Activated naive CD8-positive, alpha-beta T cell treated with anti-CD3 and anti-CD28 coated beads for 36 hours (primary cell): ENCODE measurements around the gene CKS2. TPM values are rescaled to one million over a fixed set of nuclear protein-coding genes. Genes with fewer than 3 reads are reported as not detected.
A peak's percentile ranks its signal among the peaks of the same experiment; 100 is the strongest.
"Not testable (repeated sequence)": the region's sequence is repeated elsewhere in the genome, so short reads cannot be mapped to it uniquely, and the experiment has no call there.

Experiments
- DNase-seq: peaks from one replicate; pipeline ENCODE4 v3.0.0; 2021
- H3K27ac Mint-ChIP-seq: one replicate; pipeline ENCODE4 v1.8.0; 2022; ENCODE audit warnings: mild to moderate bottlenecking, moderate library complexity, mixed read lengths
- H3K27me3 Mint-ChIP-seq: one replicate; pipeline ENCODE4 v1.8.0; 2022; ENCODE audit warnings: mild to moderate bottlenecking, mixed read lengths
- H3K36me3 Mint-ChIP-seq: one replicate; pipeline ENCODE4 v1.8.0; 2021; ENCODE audit warnings: mild to moderate bottlenecking, mixed read lengths
- H3K4me1 Mint-ChIP-seq: one replicate; pipeline ENCODE4 v1.8.0; 2021; ENCODE audit warnings: mixed read lengths
- H3K4me3 Mint-ChIP-seq: one replicate; pipeline ENCODE4 v1.8.0; 2022; ENCODE audit warnings: mild to moderate bottlenecking, moderate library complexity, mixed read lengths
- H3K9me3 Mint-ChIP-seq: one replicate; pipeline ENCODE4 v1.8.0; 2022; ENCODE audit warnings: mixed read lengths
- total RNA-seq, 2 experiments: library from RNA; stranded (reverse); gene quantifications; one replicate each; pipeline ENCODE4 v1.2.3, GENCODE V29; 2021

Gene CKS2
- total RNA-seq, 2 experiments from 2014 or later, result 333 to 343 TPM

GRCh38 chr9:89301996-89302395 is 9.0 kb upstream of the CKS2 start:
- not testable (repeated sequence) for H3K27ac Mint-ChIP-seq, H3K4me3 Mint-ChIP-seq, H3K36me3 Mint-ChIP-seq, DNase-seq, H3K4me1 Mint-ChIP-seq, H3K27me3 Mint-ChIP-seq, H3K9me3 Mint-ChIP-seq

- Mint-ChIP-seq H3K27me3 (no peaks in the 10 kb centered on the region), H3K27ac (no peak overlapping the region), H3K4me1 (peaks cover 1% of the 10 kb centered on the region), H3K36me3 (peaks cover 10% of the 10 kb centered on the region), H3K9me3 (no peaks in the 10 kb centered on the region), H3K4me3 (no peak overlapping the region)
- DNase-seq, result no peak
Measured at GRCh38 chr9:89304020-89304833, 6.8 kb upstream of the CKS2 start.

GRCh38 chr9:89304834-89305188 is 6.2 kb upstream of the CKS2 start:
- Mint-ChIP-seq H3K9me3 (no peaks in the 10 kb centered on the region), H3K4me1 (peaks cover 4% of the 10 kb centered on the region), H3K4me3 (no peak overlapping the region), H3K36me3 (peaks cover 16% of the 10 kb centered on the region), H3K27ac (no peak overlapping the region), H3K27me3 (no peaks in the 10 kb centered on the region)
- no peak for DNase-seq

GRCh38 chr9:89305868-89306267 is 5.1 kb upstream of the CKS2 start:
- peaks cover 3% of the 10 kb centered on the region for H3K27me3 Mint-ChIP-seq
- no peaks in the 10 kb centered on the region for H3K9me3 Mint-ChIP-seq
- no peak overlapping the region for H3K27ac Mint-ChIP-seq

GRCh38 chr9:89309166-89309565 is 1.8 kb upstream of the CKS2 start:
- peaks cover 6% of the 10 kb centered on the region for H3K27me3 Mint-ChIP-seq
- H3K4me3 Mint-ChIP-seq, result peak overlapping the region; percentile 91
- DNase-seq, result no peak
- peaks cover 14% of the 10 kb centered on the region for H3K4me1 Mint-ChIP-seq
- H3K27ac Mint-ChIP-seq, result peak overlapping the region; percentile 98
- no peaks in the 10 kb centered on the region for H3K9me3 Mint-ChIP-seq
- peaks cover 51% of the 10 kb centered on the region for H3K36me3 Mint-ChIP-seq

More at GRCh38 chr9:89305868-89306267, 5.1 kb upstream of the CKS2 start:
- Mint-ChIP-seq H3K4me1 (peaks cover 7% of the 10 kb centered on the region), H3K4me3 (no peak overlapping the region), H3K36me3 (peaks cover 24% of the 10 kb centered on the region)
- no peak for DNase-seq

GRCh38 chr9:89309608-89310474 is 1.2 kb upstream of the CKS2 start:
- H3K27ac Mint-ChIP-seq, result peak overlapping the region; percentile 98
- H3K4me1 Mint-ChIP-seq, result peaks cover 20% of the 10 kb centered on the region
- DNase-seq, result no peak
- peaks cover 57% of the 10 kb centered on the region for H3K36me3 Mint-ChIP-seq
- no peaks in the 10 kb centered on the region for H3K9me3 Mint-ChIP-seq
- H3K27me3 Mint-ChIP-seq, result peaks cover 6% of the 10 kb centered on the region
- H3K4me3 Mint-ChIP-seq, result peak overlapping the region; percentile 91

- Mint-ChIP-seq H3K4me1 (peaks cover 35% of the 10 kb centered on the region), H3K9me3 (no peaks in the 10 kb centered on the region), H3K27ac (peak overlapping the region; percentile 98), H3K36me3 (peaks cover 68% of the 10 kb centered on the region), H3K27me3 (peaks cover 6% of the 10 kb centered on the region), H3K4me3 (peak overlapping the region; percentile 91)
- no peak for DNase-seq
Measured at GRCh38 chr9:89311346-89312221, 589 bp downstream of the CKS2 start.

GRCh38 chr9:89312222-89312571 is 1.2 kb downstream of the CKS2 start:
- peaks cover 70% of the 10 kb centered on the region for H3K36me3 Mint-ChIP-seq
- peaks cover 6% of the 10 kb centered on the region for H3K27me3 Mint-ChIP-seq
- peak overlapping the region; percentile 77 for H3K27ac Mint-ChIP-seq
- DNase-seq, result no peak
- H3K4me3 Mint-ChIP-seq, result peak overlapping the region; percentile 91
- peaks cover 39% of the 10 kb centered on the region for H3K4me1 Mint-ChIP-seq
- no peaks in the 10 kb centered on the region for H3K9me3 Mint-ChIP-seq

GRCh38 chr9:89313842-89314241 is 2.8 kb downstream of the CKS2 start:
- Mint-ChIP-seq H3K9me3 (no peaks in the 10 kb centered on the region), H3K36me3 (peaks cover 78% of the 10 kb centered on the region), H3K27me3 (peaks cover 6% of the 10 kb centered on the region), H3K4me3 (peak overlapping the region; percentile 91), H3K27ac (no peak overlapping the region), H3K4me1 (peaks cover 50% of the 10 kb centered on the region)
- no peak for DNase-seq

GRCh38 chr9:89314955-89315354 is 4.0 kb downstream of the CKS2 start:
- peak overlapping the region; percentile 91 for H3K4me3 Mint-ChIP-seq
- no peaks in the 10 kb centered on the region for H3K9me3 Mint-ChIP-seq
- peaks cover 6% of the 10 kb centered on the region for H3K27me3 Mint-ChIP-seq

GRCh38 chr9:89315482-89315881 is 4.5 kb downstream of the CKS2 start:
- peak overlapping the region; percentile 91 for H3K4me3 Mint-ChIP-seq
- no peaks in the 10 kb centered on the region for H3K9me3 Mint-ChIP-seq
- no peak for DNase-seq
- no peak overlapping the region for H3K27ac Mint-ChIP-seq
- H3K36me3 Mint-ChIP-seq, result peaks cover 78% of the 10 kb centered on the region
- H3K27me3 Mint-ChIP-seq, result peaks cover 6% of the 10 kb centered on the region
- H3K4me1 Mint-ChIP-seq, result peaks cover 56% of the 10 kb centered on the region

More at GRCh38 chr9:89314955-89315354, 4.0 kb downstream of the CKS2 start:
- Mint-ChIP-seq H3K27ac (peak overlapping the region; percentile 38), H3K4me1 (peaks cover 51% of the 10 kb centered on the region), H3K36me3 (peaks cover 76% of the 10 kb centered on the region)
- no peak for DNase-seq

GRCh38 chr9:89317282-89317681 is 6.3 kb downstream of the CKS2 start:
- DNase-seq, result no peak
- peak overlapping the region; percentile 90 for H3K4me3 Mint-ChIP-seq
- H3K36me3 Mint-ChIP-seq, result peaks cover 82% of the 10 kb centered on the region
- H3K27me3 Mint-ChIP-seq, result no peaks in the 10 kb centered on the region
- H3K9me3 Mint-ChIP-seq, result no peaks in the 10 kb centered on the region
- peak overlapping the region; percentile 99 for H3K27ac Mint-ChIP-seq
- peaks cover 71% of the 10 kb centered on the region for H3K4me1 Mint-ChIP-seq

GRCh38 chr9:89318123-89319014 is 7.4 kb downstream of the CKS2 start, which contains the start of gene SECISBP2:
SECISBP2 (plus strand) TSS chr9:89318500; CDS start chr9:89318577, 77 bp downstream.
- no peaks in the 10 kb centered on the region for H3K9me3 Mint-ChIP-seq
- DNase-seq, result peak; percentile 97
- no peaks in the 10 kb centered on the region for H3K27me3 Mint-ChIP-seq
- H3K36me3 Mint-ChIP-seq, result peaks cover 82% of the 10 kb centered on the region
- H3K4me3 Mint-ChIP-seq, result peak within 1 kb of the TSS; percentile 90
- H3K27ac Mint-ChIP-seq, result peak within 1 kb of the TSS; percentile 99
- H3K4me1 Mint-ChIP-seq, result peaks cover 79% of the 10 kb centered on the region
